ENCODE results near the gene LIPC. TPM values are rescaled to one million over a fixed set of nuclear protein-coding genes. Genes with fewer than 3 reads are reported as not detected.
A peak's percentile ranks its signal among the peaks of the same experiment; 100 is the strongest.

LIPC gene
- total and polyA plus RNA-seq, 10 donors = 0.47 to 2.5 (median 1.0) TPM

DNA sequence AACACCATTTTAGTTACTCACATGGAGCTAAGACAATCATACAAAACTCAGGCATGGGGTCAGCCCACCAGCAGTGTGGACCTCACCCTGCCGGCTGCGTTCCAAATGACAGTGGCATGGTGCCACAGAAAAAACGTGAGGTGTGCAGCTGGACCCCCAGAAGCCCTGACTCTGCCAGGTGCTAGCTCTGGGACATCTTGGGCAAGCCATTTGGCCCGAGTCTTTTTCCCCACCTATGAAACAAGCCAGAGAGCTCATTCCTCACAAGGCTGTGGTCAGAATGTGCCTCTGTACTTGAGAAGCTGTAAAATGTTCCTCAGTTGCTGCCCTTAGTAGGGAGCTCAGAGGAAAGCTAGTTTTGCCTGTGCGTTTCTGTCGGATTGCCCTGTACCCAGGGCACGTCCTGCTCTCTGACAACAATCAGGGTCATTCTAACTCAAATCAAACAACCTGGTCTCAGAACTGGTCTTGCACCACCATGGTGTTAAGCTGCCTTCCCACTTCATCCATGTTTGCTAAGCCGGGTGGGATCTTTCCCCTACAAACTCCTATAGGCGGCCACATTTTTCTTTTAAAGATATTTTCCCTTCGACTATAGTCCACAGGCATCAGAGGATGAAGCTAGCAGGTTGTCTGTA is 44.9 kb downstream of the LIPC start:
- no peak for DNase-seq
- Histone ChIP-seq H3K9me3 (no peaks in the 10 kb centered on the region), H3K4me3 (no peak overlapping the region), H3K27me3 (replicated peaks in 1 of 7) (no peaks in the 10 kb centered on the region), H3K36me3 (no peaks in the 10 kb centered on the region), H3K27ac (peak overlapping the region in 7 of 8 donors; percentile 4 to 64 (median 55)), H3K4me1 (peaks cover 32 to 59% (median 50%) of the 10 kb centered on the region in 6 donors)
- 65 to 71% (median 69%) methylated on average over 9 to 10 of the region's 10 CpGs for WGBS, 5 donors
- intact Hi-C loops (cut with DNase I; ENCODE audit: low total_unique reads) = no loop called here
- TF ChIP-seq, protein P1, sequence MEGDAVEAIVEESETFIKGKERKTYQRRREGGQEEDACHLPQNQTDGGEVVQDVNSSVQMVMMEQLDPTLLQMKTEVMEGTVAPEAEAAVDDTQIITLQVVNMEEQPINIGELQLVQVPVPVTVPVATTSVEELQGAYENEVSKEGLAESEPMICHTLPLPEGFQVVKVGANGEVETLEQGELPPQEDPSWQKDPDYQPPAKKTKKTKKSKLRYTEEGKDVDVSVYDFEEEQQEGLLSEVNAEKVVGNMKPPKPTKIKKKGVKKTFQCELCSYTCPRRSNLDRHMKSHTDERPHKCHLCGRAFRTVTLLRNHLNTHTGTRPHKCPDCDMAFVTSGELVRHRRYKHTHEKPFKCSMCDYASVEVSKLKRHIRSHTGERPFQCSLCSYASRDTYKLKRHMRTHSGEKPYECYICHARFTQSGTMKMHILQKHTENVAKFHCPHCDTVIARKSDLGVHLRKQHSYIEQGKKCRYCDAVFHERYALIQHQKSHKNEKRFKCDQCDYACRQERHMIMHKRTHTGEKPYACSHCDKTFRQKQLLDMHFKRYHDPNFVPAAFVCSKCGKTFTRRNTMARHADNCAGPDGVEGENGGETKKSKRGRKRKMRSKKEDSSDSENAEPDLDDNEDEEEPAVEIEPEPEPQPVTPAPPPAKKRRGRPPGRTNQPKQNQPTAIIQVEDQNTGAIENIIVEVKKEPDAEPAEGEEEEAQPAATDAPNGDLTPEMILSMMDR (IDR thresholded peaks at IDR 0.05 in 8 of 11, conservative IDR thresholded peaks at IDR 0.05 in 3 of 11) = no peak
- no peak for TF ChIP-seq POLR2AphosphoS5 (IDR thresholded peaks at IDR 0.05)
- no peak for TF ChIP-seq POLR2A (IDR thresholded peaks at IDR 0.05)

DNA sequence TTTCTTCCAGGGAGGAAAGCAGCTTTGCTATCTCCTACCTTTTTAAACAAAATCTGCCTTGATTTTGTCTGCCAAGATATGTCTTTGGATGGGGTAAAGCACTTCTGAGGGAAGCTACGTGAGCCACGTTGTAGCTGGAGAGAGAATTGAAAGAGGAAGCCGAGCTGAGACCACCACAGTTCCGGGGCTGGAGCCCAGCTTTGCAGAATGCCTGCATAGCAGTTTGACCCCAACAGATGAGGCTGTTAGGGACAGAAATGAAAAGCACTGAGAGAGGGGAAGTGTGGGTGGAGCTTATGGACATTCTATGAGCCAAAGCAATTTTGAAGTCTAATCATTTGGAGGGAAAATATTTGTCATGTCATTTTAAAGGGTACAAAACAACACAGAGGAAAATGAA is 45.4 kb downstream of the LIPC start:
- H3K36me3 ChIP-seq = no peaks in the 10 kb centered on the region
- intact Hi-C loops (cut with DNase I; ENCODE audit: low total_unique reads) = no loop called here
- DNase-seq = no peak
- no peak overlapping the region for H3K4me3 ChIP-seq
- TF ChIP-seq POLR2A (IDR thresholded peaks at IDR 0.05) (no peak), POLR2AphosphoS5 (IDR thresholded peaks at IDR 0.05) (no peak)
- TF ChIP-seq, protein P1 (IDR thresholded peaks at IDR 0.05 in 8 of 11, conservative IDR thresholded peaks at IDR 0.05 in 3 of 11) = no peak
- H3K27ac ChIP-seq = peak overlapping the region in 7 of 8 donors; percentile 4 to 64 (median 55)
- peaks cover 32 to 56% (median 49%) of the 10 kb centered on the region in 6 donors for H3K4me1 ChIP-seq
- 4 to 15% (median 8%) methylated on average over 4 of the region's 4 CpGs for WGBS, 5 donors
- H3K27me3 ChIP-seq (replicated peaks in 1 of 7) = no peaks in the 10 kb centered on the region
- no peaks in the 10 kb centered on the region for H3K9me3 ChIP-seq

DNA sequence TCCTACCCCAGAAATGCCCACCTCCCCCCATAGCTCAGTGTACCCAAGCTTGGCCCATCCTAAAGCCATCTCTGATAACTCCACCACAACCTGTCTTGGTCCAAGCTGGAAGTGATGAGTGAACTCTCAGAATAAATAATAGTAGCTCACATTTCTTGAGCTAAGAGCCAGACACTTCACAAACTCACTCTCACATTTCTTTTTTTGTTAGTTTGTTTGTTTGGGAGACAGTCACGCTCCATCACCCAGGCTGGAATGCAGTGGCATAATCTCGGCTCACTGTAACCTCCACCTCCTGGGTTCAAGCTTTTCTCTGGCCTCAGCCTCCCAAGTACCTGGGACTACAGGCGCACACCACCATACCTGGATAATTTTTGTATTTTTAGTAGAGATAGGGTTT is 46.2 kb downstream of the LIPC start:
- 96 to 100% (median 97%) methylated on average over 3 of the region's 3 CpGs for WGBS, 5 donors
- no peak for DNase-seq
- TF ChIP-seq POLR2AphosphoS5 (IDR thresholded peaks at IDR 0.05) (no peak), POLR2A (IDR thresholded peaks at IDR 0.05) (no peak)
- TF ChIP-seq, protein P1 (IDR thresholded peaks at IDR 0.05 in 8 of 11, conservative IDR thresholded peaks at IDR 0.05 in 3 of 11) = no peak
- Histone ChIP-seq H3K27ac (peak overlapping the region in 6 of 8 donors; percentile 29 to 64 (median 58)), H3K36me3 (no peaks in the 10 kb centered on the region), H3K9me3 (no peaks in the 10 kb centered on the region), H3K4me3 (no peak overlapping the region), H3K27me3 (replicated peaks in 1 of 7) (no peaks in the 10 kb centered on the region), H3K4me1 (peaks cover 27 to 47% (median 40%) of the 10 kb centered on the region in 6 donors)
- intact Hi-C loops (cut with DNase I; ENCODE audit: low total_unique reads) = no loop called here

DNA sequence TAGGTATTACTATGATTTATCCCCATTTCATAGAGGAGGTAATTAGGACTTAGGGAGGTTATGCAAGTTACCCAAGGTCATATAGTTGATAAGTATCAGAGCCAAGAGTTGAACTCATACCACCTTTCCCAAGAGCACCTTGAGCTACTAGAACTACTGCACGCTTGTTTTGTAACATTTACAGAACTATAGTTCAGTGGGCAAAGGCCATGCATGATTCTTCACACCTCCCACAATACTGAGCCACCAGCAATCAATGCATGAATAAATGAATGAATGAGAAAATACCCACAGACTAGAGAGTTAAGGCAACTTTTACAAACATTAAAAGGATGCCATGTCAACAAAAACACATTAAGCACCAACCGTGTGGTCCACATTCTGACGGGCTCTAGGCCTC is 46.8 kb downstream of the LIPC start:
- no peaks in the 10 kb centered on the region for H3K36me3 ChIP-seq
- no peaks in the 10 kb centered on the region for H3K9me3 ChIP-seq
- TF ChIP-seq POLR2AphosphoS5 (IDR thresholded peaks at IDR 0.05) (no peak), POLR2A (IDR thresholded peaks at IDR 0.05) (no peak)
- TF ChIP-seq, protein P1 (IDR thresholded peaks at IDR 0.05 in 8 of 11, conservative IDR thresholded peaks at IDR 0.05 in 3 of 11) = no peak
- no peak overlapping the region for H3K4me3 ChIP-seq
- DNase-seq = no peak
- peaks cover 22 to 47% (median 39%) of the 10 kb centered on the region in 6 donors for H3K4me1 ChIP-seq
- 93 to 96% (median 94%) methylated on average over 3 of the region's 3 CpGs for WGBS, 5 donors
- H3K27me3 ChIP-seq (replicated peaks in 1 of 7) = no peaks in the 10 kb centered on the region
- H3K27ac ChIP-seq = no peak overlapping the region
- intact Hi-C loops (cut with DNase I; ENCODE audit: low total_unique reads) = no loop called here

Data from spleen (tissue), 11 donors.